Upper lobe of right lung (tissue), 1 donor: ENCODE results near the gene R3HDM1. TPM values are rescaled to one million over a fixed set of nuclear protein-coding genes. Genes with fewer than 3 reads are reported as not detected.

Source experiments
- ATAC-seq: fragments of 200-7000 bp; cut with Tn5 transposase; one replicate; pipeline ENCODE4 v1.9.1; 2020; ENCODE audit warnings: mild to moderate bottlenecking, moderate library complexity
- DNase-seq: peaks from one replicate; pipeline ENCODE4 v3.0.0-alpha.2; 2020
- H3K27ac ChIP-seq: fragments of 200-600 bp; one replicate; pipeline ENCODE4 v1.8.0; 2022
- H3K27me3 ChIP-seq: fragments of 200-600 bp; one replicate; pipeline ENCODE4 v1.8.0; 2022; ENCODE audit warnings: mild to moderate bottlenecking
- H3K36me3 ChIP-seq: fragments of 200-600 bp; one replicate; pipeline ENCODE4 v1.8.0; 2022
- H3K4me1 ChIP-seq: fragments of 200-600 bp; one replicate; pipeline ENCODE4 v1.8.0; 2022
- H3K4me3 ChIP-seq: fragments of 200-600 bp; one replicate; pipeline ENCODE4 v1.8.0; 2022; ENCODE audit warnings: mild to moderate bottlenecking
- H3K9me3 ChIP-seq: fragments of 200-600 bp; one replicate; pipeline ENCODE4 v1.8.0; 2022
- intact Hi-C: fragments of 100-400 bp; cut with DNase I; formaldehyde crosslinking; loops from one replicate; pipeline ENCODE4 v1.11.0; 2022
- total RNA-seq: library from RNA; stranded (reverse); fragmentation: NEBNext Ultra II Directional; extraction: Animal tissue kit (Norgen Biotek cat#: 25700); gene quantifications from one replicate; pipeline ENCODE4 v1.2.1, GENCODE V29; 2021
- TF ChIP-seq, protein P1 (sequence below): fragments of 200-600 bp; IDR thresholded peaks from one replicate; pipeline ENCODE4 v1.8.0; 2022; ENCODE audit warnings: antibody characterized with exemption
- donor health status: DM: no; HTN: yes; CAD: no; lungs with severe emphysema.

The R3HDM1 gene
- total RNA-seq, 1 donor from 2014 or later: 17.0 TPM

DNA sequence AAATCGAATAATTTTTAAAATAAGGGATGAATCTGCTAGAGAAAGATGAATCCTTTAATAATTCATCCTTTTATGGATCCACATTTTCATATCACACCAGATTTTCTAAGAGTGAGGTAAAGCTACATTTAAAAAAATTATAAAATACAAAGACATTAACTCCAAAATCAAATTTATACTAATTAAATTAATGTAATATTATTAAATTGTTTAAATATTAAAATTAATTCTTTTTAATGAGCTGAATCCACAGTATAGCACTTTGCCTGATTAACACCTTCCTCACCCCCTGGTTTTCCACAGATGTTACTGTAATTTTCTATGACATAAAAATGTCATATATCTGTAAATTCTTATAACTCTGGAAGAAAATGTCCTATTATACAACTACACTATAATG, 26.5 kb upstream of the R3HDM1 start:
- no peaks in the 10 kb centered on the region for H3K36me3 ChIP-seq
- no peak overlapping the region for H3K27ac ChIP-seq
- ATAC-seq: no peak
- TF ChIP-seq, protein P1, sequence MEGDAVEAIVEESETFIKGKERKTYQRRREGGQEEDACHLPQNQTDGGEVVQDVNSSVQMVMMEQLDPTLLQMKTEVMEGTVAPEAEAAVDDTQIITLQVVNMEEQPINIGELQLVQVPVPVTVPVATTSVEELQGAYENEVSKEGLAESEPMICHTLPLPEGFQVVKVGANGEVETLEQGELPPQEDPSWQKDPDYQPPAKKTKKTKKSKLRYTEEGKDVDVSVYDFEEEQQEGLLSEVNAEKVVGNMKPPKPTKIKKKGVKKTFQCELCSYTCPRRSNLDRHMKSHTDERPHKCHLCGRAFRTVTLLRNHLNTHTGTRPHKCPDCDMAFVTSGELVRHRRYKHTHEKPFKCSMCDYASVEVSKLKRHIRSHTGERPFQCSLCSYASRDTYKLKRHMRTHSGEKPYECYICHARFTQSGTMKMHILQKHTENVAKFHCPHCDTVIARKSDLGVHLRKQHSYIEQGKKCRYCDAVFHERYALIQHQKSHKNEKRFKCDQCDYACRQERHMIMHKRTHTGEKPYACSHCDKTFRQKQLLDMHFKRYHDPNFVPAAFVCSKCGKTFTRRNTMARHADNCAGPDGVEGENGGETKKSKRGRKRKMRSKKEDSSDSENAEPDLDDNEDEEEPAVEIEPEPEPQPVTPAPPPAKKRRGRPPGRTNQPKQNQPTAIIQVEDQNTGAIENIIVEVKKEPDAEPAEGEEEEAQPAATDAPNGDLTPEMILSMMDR: no peak
- no peak for DNase-seq
- intact Hi-C loops: no loop called here
- H3K9me3 ChIP-seq: no peaks in the 10 kb centered on the region
- H3K27me3 ChIP-seq: no peaks in the 10 kb centered on the region
- no peak overlapping the region for H3K4me3 ChIP-seq
- no peaks in the 10 kb centered on the region for H3K4me1 ChIP-seq

DNA sequence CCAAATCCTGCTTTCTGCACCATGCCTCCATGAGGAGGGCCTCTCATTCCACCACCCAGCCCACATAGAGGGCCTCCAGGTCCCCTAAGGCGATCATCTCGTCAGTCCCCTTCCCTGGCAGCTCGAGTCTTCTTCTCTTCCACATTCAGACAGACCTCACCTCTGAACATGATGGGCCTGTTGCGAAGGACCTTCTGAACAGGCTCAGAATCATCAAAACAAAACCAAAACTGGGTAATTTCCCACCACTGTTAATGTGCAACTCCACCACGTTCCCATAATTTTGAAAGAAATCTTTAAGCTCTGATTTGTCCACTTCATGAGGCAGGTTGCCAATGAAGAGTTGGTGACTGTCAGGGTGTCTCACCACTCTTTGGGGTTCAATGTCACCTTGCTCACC, 20.7 kb upstream of the R3HDM1 start:
- DNase-seq (no peak), ATAC-seq (no peak)
- Histone ChIP-seq H3K36me3 (no peaks in the 10 kb centered on the region), H3K9me3 (peaks cover 10% of the 10 kb centered on the region), H3K4me3 (no peak overlapping the region), H3K4me1 (no peaks in the 10 kb centered on the region), H3K27ac (no peak overlapping the region), H3K27me3 (no peaks in the 10 kb centered on the region)
- TF ChIP-seq, protein P1: no peak
- intact Hi-C loops: no loop called here

DNA sequence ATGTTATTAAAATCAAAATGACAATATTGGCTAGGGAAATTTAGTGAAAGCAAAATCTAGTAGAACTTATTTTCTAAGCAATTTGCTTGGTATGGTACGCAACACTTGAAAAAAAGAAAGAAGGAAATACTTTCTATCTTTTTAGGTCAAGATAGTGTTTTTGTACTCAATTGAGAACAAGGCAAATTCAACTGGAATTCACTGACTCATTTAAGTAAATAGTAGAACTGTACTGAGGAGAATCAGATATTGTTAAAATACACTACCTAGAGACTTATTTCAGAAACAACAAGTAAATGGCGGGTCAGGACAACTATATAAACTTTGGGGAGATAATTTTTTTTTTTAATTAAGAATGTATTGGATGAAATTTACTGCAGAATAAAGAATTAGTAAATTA, 19.2 kb upstream of the R3HDM1 start:
- Histone ChIP-seq H3K4me1 (no peaks in the 10 kb centered on the region), H3K9me3 (peaks cover 14% of the 10 kb centered on the region), H3K27me3 (no peaks in the 10 kb centered on the region), H3K27ac (no peak overlapping the region), H3K36me3 (no peaks in the 10 kb centered on the region), H3K4me3 (no peak overlapping the region)
- intact Hi-C loops: no loop called here
- DNase-seq: no peak
- ATAC-seq: no peak
- TF ChIP-seq, protein P1: no peak

DNA sequence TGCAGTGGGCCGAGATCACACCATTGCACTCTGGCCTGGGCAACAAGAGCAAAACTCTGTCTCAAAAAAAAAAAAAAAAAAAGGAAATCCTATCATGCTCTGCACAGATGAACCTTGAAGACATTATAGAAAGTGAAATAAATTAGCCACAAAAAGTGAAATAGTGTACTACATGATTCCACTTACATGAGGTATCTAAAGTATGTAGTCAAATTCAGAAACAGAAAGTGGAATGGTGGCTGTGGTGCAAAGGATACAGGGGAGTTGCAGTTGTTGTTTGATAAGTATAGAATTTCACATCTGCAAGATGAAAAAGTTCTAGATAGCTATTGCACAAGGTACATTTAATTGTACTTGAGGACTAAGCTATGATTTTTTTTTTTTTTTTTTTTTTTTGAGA, 5.5 kb upstream of the R3HDM1 start:
- ATAC-seq: no peak

DNA sequence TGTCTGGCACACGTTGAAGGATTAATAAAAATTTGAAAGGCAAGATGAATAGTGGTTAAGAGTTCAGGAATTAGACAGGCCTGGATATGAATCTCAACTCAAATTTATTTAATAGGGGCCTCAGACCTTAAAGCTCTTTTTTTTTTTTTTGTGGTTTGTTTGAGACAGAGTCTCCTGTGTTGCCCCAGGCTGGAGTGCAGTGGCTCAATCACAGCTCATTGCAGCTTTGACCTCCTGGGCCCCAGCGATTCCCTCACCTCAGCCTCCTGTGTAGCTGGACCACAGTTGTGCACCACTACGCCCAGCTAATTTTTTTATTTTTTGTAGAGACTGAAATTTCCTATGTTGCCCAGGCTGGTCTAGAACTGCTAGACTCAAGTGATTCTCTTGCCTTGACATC, 3.3 kb upstream of the R3HDM1 start:
- Histone ChIP-seq H3K4me1 (peaks cover 10% of the 10 kb centered on the region), H3K27me3 (no peaks in the 10 kb centered on the region), H3K36me3 (no peaks in the 10 kb centered on the region), H3K4me3 (no peak overlapping the region), H3K27ac (no peak overlapping the region), H3K9me3 (no peaks in the 10 kb centered on the region)
- intact Hi-C loops: no loop called here
- no peak for ATAC-seq
- TF ChIP-seq, protein P1: no peak
- no peak for DNase-seq

More for the DNA sequence above, 5.5 kb upstream of the R3HDM1 start:
- Histone ChIP-seq H3K27ac (no peak overlapping the region), H3K36me3 (no peaks in the 10 kb centered on the region), H3K4me3 (no peak overlapping the region), H3K9me3 (no peaks in the 10 kb centered on the region), H3K27me3 (no peaks in the 10 kb centered on the region), H3K4me1 (no peaks in the 10 kb centered on the region)
- intact Hi-C loops: no loop called here
- TF ChIP-seq, protein P1: no peak
- DNase-seq: no peak
